NCI-H526 treated with DMSO at 0.1 percent for 48 hours (cell line): Measurements from ENCODE around the gene CTR9.

Experiments used
- DNase-seq: peaks from one replicate; lab custom pipeline; 2025; lab: John Stamatoyannopoulos, UW

Gene CTR9

GRCh38 chr11:10750838-10751580 lies at the start of gene CTR9:
CTR9 (plus strand) TSS chr11:10751246; CDS start chr11:10751413, 167 bp downstream.
- DNase-seq, result peak; percentile 99

GRCh38 chr11:10701982-10702381 lies 49.1 kb upstream of the CTR9 start:
- no peak for DNase-seq

GRCh38 chr11:10708131-10708530 lies 42.9 kb upstream of the CTR9 start:
- no peak for DNase-seq

GRCh38 chr11:10709299-10710086 lies 41.6 kb upstream of the CTR9 start:
- DNase-seq, result no peak

DNA sequence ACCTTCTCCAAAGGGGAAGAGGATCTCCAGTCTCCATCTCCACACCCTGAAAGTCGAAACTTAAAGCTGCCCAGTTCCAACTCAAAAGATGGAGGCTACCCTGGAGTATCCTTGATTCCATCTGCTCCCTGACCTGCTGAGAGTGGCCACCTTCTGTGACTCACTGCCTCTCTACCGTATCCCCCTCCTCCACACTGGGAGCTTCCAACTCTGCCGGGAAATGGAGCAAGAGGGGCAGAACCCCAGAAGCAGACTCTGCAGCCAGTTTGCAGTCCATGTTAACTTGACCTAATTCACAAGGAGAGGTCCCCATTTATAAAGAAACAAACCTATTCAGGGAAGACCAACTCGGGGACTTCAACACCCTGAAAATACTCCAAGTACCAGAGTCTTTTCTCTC lies 35.5 kb upstream of the CTR9 start:
- DNase-seq, result no peak

DNA sequence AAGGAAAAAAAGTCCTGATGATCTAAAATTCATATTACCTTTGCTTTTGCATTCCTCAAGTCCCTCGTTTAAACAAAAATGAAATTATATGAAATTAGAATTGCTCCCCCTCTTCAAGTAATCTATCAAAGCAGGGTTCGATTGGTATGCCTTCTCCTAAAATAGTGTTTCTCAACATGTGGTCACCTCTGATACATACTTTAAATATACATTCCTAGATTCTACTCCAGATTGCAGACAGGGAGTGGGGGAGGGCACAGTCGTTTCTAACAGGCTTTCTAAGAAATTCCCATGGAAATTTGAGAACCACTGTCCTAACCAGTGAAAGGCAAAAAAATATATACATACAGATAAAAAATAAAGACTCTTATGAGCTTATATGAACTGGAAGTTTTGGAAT lies 34.9 kb upstream of the CTR9 start:
- no peak for DNase-seq

DNA sequence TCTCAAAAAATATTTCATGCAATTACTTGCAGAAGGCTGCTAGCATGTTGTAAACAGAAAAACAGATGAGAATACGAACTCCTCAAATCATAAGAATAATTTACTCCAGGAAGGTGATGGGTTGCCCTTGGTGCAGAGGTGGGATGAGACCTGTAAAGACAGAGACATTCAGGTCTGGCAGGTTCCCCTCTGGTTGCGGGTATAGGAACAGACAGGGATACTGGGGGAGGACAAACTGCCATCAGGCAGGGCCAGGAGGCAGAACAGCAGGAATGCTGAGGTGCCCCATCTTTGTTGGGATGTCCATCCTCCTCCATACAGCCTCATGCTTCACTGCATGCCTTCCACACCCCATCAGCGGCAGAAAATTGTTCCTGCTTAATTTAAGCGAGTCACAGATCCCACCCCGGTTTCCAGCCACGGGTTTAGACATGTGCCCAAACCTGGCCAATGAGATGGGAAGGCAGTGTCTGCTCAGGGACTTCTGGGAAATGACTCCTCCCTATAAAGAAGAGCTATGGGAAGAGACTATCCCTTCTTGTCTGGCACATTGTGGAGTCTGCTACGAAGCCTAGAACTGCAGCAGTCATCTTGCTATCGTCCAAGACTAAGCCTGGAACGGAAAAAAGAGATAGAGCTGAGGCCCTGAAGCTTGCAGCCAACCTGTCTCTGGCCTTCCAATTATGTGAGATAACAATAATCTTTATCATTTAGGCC lies 34.3 kb upstream of the CTR9 start:
- DNase-seq, result no peak

- no peak for DNase-seq
These were observed 31.4 kb upstream of the CTR9 start for GRCh38 chr11:10719616-10720015.

- no peak for DNase-seq
These were observed 30.1 kb upstream of the CTR9 start for GRCh38 chr11:10720881-10721376.

- no peak for DNase-seq
These were observed 28.7 kb upstream of the CTR9 start for GRCh38 chr11:10722307-10722706.

GRCh38 chr11:10725114-10725906 lies 25.7 kb upstream of the CTR9 start:
- no peak for DNase-seq

- DNase-seq, result no peak
These were observed 25.2 kb upstream of the CTR9 start for GRCh38 chr11:10725907-10726253.

DNA sequence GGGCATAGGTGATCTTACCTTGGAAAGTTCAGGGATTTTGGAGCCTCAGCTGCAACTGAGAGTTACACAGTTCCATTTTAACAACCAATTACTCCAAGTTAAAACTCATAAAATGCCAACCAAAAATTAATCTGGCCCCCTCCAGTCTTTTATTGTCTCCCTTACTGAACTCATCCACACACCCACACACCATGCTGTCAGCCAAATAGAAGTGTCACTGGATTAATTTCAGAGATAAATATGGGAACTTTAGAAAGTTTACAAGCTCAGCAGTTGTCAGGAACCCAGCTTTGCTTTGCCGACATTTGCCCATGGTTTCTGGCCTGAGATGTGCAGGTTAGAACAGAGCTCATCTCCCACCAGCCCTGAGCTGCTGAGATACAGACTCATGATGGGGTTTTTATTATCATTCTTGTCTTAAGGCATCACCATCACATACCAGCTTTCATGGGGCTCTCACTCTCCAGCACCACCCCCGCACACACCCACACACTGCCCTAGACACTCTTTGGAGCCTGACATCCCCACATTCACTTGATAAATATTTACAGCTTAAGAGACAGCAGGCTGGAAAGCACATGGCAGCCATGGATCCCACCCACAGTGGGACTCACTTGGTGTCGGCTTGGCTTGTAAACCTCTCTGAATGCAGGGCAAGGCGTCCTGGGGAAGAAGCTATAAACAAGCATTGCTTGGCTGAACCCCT lies 23.7 kb upstream of the CTR9 start:
- DNase-seq, result no peak

DNA sequence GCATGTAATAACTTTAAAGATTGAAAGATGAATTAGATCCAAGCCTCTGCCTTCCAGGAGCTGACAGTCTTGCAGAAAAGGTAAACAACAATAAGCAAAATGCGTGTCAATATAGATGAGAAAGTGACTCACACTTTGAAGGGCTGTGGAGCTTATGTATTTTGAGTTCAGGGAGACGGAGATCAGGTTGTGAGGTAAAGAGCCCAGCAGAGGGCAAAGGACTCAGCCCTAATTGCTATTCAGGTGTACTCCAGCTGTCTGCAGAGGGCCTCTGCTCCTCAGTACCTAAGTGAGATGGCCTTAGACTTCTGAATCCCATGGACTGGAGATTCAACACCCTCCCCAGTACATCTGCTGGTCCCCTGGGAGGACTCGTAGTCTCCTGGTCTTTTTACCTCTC lies 22.9 kb upstream of the CTR9 start:
- DNase-seq, result no peak

DNA sequence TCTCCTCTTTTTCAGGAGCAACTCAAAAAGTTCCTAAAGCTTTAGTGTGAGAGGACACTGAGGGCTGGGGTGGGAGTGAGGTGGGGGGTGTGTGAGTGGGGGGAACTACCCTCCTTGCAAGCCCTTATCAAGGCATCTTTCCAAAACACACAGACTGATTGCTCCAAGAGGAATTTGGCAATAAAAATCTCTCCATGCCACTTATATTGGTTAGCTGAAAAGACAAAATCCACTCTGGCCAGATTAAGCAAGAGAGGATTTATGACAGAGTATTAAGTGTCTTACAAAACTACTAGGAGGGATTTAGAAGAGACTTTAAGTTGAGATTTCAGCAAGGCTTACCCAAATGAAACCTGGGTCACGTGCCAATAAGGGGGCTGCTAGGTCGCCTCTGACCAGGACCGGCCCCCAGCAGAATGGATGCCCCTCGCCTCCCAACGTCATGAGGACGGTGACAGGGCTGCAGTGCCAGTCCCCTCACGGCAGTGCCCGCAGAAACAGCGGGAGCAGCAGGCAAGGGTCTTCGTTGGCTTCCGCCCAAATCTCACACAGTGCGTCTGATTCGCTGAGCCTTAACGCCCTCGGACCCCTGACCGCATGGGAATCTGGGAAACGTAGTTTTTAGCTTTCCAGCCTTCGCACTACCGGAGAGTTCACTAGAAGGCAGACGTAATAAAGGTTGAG lies 22.1 kb upstream of the CTR9 start:
- no peak for DNase-seq

GRCh38 chr11:10730151-10730550 lies 20.9 kb upstream of the CTR9 start:
- no peak for DNase-seq

- DNase-seq, result no peak
These were observed 19.9 kb upstream of the CTR9 start for GRCh38 chr11:10731064-10731680.

DNA sequence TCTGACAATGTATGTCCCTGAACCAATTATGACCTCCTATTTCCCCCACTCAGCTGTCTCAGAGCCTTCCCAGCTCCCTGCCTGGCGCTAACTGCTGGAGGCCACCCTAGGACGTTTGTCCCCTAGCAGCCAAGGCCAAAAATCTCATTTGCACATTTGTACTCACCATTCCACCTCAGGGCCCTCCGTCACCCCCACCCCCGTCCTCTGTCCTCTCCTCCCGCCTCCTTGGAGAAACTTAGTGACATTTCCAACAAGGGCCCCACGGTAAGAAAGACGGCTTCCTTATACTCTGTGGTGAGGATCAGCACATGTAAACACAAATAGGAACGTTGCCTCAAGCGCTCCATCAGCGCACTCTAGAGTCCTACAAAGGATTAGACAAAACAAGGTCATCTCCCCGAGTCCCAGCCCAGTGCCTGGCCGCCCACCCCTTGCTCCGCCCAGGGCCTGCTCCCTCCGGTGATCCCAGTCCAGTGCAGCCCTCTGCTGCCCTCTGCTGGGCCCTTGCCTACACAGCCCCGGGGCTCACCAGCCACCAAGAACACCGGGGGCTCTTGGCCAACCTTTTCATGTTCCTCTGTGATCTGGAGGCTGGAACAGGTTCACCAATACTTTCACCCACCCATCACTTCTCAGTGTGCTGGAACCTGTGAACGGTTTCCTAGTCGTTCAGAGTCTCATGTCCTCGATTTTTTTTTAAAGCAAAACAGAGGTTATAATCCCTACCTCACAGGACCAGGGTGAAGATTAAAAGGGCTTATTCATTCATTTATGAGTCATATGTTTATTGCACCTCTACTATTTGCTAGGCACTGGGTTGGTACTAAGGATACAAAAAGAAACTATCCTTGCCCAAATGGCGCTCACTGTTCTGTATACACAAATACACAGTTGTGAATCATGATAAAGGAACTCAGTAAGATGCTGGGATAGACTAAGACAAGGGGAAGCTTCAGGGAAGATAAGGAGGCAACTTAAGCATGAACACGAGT lies 15.3 kb upstream of the CTR9 start:
- DNase-seq, result peak; percentile 85
